Muscle layer of colon (tissue), 2 donors: ENCODE data around the gene CELF4.

Experiments used
- H3K27ac ChIP-seq: one replicate; pipeline ENCODE4 v1.7.0; 2013; ENCODE audit warnings: low read depth, mild to moderate bottlenecking, low read length, moderate library complexity
- H3K27me3 ChIP-seq, 2 donors: one replicate each; pipeline ENCODE4 v1.7.0; 2013; ENCODE audit warnings: low read length in 2 of 2, mild to moderate bottlenecking in 2 of 2; ENCODE audit not compliant: insufficient read depth in 2 of 2, control insufficient read depth in 1 of 2
- H3K36me3 ChIP-seq: one replicate; pipeline ENCODE4 v1.7.0; 2013; ENCODE audit warnings: mild to moderate bottlenecking, low read length; ENCODE audit not compliant: insufficient read depth
- H3K4me1 ChIP-seq: one replicate; pipeline ENCODE4 v1.7.0; 2013; ENCODE audit warnings: mild to moderate bottlenecking, low read length; ENCODE audit not compliant: insufficient read depth
- H3K4me3 ChIP-seq, 2 donors: one replicate each; pipeline ENCODE4 v1.7.0; 2013; ENCODE audit warnings: low read length in 2 of 2, low read depth in 1 of 2, mild to moderate bottlenecking in 1 of 2, moderate library complexity in 1 of 2
- H3K9ac ChIP-seq: one replicate; pipeline ENCODE4 v1.7.0; 2013; ENCODE audit warnings: low read length
- H3K9me3 ChIP-seq: one replicate; pipeline ENCODE4 v1.7.0; 2013; ENCODE audit warnings: mild to moderate bottlenecking, low read length
- donor health status: abdominal sarcoma.
- donor health status: Adenocarcinoma of cecum.

Gene CELF4

GRCh38 chr18:37391156-37391555 is 174.4 kb downstream of the CELF4 start:
- H3K9ac ChIP-seq, result no peak overlapping the region
- no peak overlapping the region for H3K4me3 ChIP-seq
- H3K36me3 ChIP-seq, result no peaks in the 10 kb centered on the region
- no peaks in the 10 kb centered on the region for H3K4me1 ChIP-seq
- H3K9me3 ChIP-seq, result no peaks in the 10 kb centered on the region
- no peak overlapping the region for H3K27ac ChIP-seq
- no peaks in the 10 kb centered on the region for H3K27me3 ChIP-seq

GRCh38 chr18:37390687-37391086 is 174.9 kb downstream of the CELF4 start:
- H3K36me3 ChIP-seq, result no peaks in the 10 kb centered on the region
- H3K9ac ChIP-seq, result no peak overlapping the region
- no peak overlapping the region for H3K27ac ChIP-seq
- H3K4me1 ChIP-seq, result no peaks in the 10 kb centered on the region
- H3K4me3 ChIP-seq, result no peak overlapping the region
- no peaks in the 10 kb centered on the region for H3K27me3 ChIP-seq
- no peaks in the 10 kb centered on the region for H3K9me3 ChIP-seq

- no peaks in the 10 kb centered on the region for H3K9me3 ChIP-seq
- no peak overlapping the region for H3K27ac ChIP-seq
- no peaks in the 10 kb centered on the region for H3K27me3 ChIP-seq
- no peak overlapping the region for H3K4me3 ChIP-seq
- no peak overlapping the region for H3K9ac ChIP-seq
- H3K4me1 ChIP-seq, result no peaks in the 10 kb centered on the region
- H3K36me3 ChIP-seq, result no peaks in the 10 kb centered on the region
Observed at GRCh38 chr18:37389684-37390368, 175.8 kb downstream of the CELF4 start.

- H3K4me1 ChIP-seq, result no peaks in the 10 kb centered on the region
- no peaks in the 10 kb centered on the region for H3K27me3 ChIP-seq
- no peaks in the 10 kb centered on the region for H3K9me3 ChIP-seq
- H3K9ac ChIP-seq, result no peak overlapping the region
- no peak overlapping the region for H3K27ac ChIP-seq
- no peaks in the 10 kb centered on the region for H3K36me3 ChIP-seq
- H3K4me3 ChIP-seq, result no peak overlapping the region
Observed at GRCh38 chr18:37389041-37389440, 176.6 kb downstream of the CELF4 start.

GRCh38 chr18:37388413-37388812 is 177.2 kb downstream of the CELF4 start:
- Histone ChIP-seq H3K9me3 (no peaks in the 10 kb centered on the region), H3K27me3 (no peaks in the 10 kb centered on the region), H3K4me1 (no peaks in the 10 kb centered on the region), H3K4me3 (no peak overlapping the region), H3K27ac (no peak overlapping the region), H3K9ac (no peak overlapping the region), H3K36me3 (no peaks in the 10 kb centered on the region)

- H3K36me3 ChIP-seq, result no peaks in the 10 kb centered on the region
- no peak overlapping the region for H3K4me3 ChIP-seq
- H3K27me3 ChIP-seq, result no peaks in the 10 kb centered on the region
- no peak overlapping the region for H3K27ac ChIP-seq
- H3K9me3 ChIP-seq, result no peaks in the 10 kb centered on the region
- H3K4me1 ChIP-seq, result no peaks in the 10 kb centered on the region
- H3K9ac ChIP-seq, result no peak overlapping the region
Observed at GRCh38 chr18:37385846-37386778, 179.5 kb downstream of the CELF4 start.

GRCh38 chr18:37383846-37384595 is 181.6 kb downstream of the CELF4 start:
- Histone ChIP-seq H3K27me3 (no peaks in the 10 kb centered on the region), H3K27ac (no peak overlapping the region), H3K4me3 (no peak overlapping the region), H3K36me3 (no peaks in the 10 kb centered on the region), H3K9me3 (no peaks in the 10 kb centered on the region), H3K4me1 (no peaks in the 10 kb centered on the region), H3K9ac (no peak overlapping the region)

GRCh38 chr18:37383036-37383785 is 182.4 kb downstream of the CELF4 start:
- Histone ChIP-seq H3K9ac (no peak overlapping the region), H3K4me1 (no peaks in the 10 kb centered on the region), H3K27me3 (no peaks in the 10 kb centered on the region), H3K9me3 (no peaks in the 10 kb centered on the region), H3K36me3 (no peaks in the 10 kb centered on the region), H3K4me3 (no peak overlapping the region), H3K27ac (no peak overlapping the region)

- Histone ChIP-seq H3K9ac (no peak overlapping the region), H3K4me3 (no peak overlapping the region), H3K27me3 (no peaks in the 10 kb centered on the region), H3K27ac (no peak overlapping the region), H3K9me3 (no peaks in the 10 kb centered on the region), H3K4me1 (no peaks in the 10 kb centered on the region), H3K36me3 (no peaks in the 10 kb centered on the region)
Observed at GRCh38 chr18:37381554-37381953, 184.0 kb downstream of the CELF4 start.

GRCh38 chr18:37380546-37381110 is 185.0 kb downstream of the CELF4 start:
- Histone ChIP-seq H3K36me3 (no peaks in the 10 kb centered on the region), H3K9me3 (no peaks in the 10 kb centered on the region), H3K27me3 (no peaks in the 10 kb centered on the region), H3K4me3 (no peak overlapping the region), H3K9ac (no peak overlapping the region), H3K4me1 (no peaks in the 10 kb centered on the region), H3K27ac (no peak overlapping the region)
